HL-60 (cell line): ENCODE measurements around the gene PRKCG.

Source experiments
- GABPA ChIP-seq: IDR thresholded peaks from 2 replicates; pipeline ENCODE4 v1.6.1; 2012; ENCODE audit warnings: low read depth
- POLR2AphosphoS5 ChIP-seq: IDR thresholded peaks from 2 replicates; pipeline ENCODE4 v1.6.1; 2012; ENCODE audit warnings: low read depth
- SPI1 ChIP-seq: IDR thresholded peaks from 2 replicates; pipeline ENCODE4 v1.6.1; 2012; ENCODE audit warnings: low read depth, mild to moderate bottlenecking, borderline replicate concordance
- TF ChIP-seq, protein P1 (sequence below): IDR thresholded peaks from one replicate; pipeline ENCODE4 v1.5.1; 2011; ENCODE audit warnings: low read length, control low read depth, inconsistent platforms; ENCODE audit not compliant: insufficient read depth
- TF ChIP-seq, protein P2 (sequence below): IDR thresholded peaks from 2 replicates; pipeline ENCODE4 v1.6.1; 2012; ENCODE audit warnings: low read depth; ENCODE audit not compliant: insufficient replicate concordance

DNA sequence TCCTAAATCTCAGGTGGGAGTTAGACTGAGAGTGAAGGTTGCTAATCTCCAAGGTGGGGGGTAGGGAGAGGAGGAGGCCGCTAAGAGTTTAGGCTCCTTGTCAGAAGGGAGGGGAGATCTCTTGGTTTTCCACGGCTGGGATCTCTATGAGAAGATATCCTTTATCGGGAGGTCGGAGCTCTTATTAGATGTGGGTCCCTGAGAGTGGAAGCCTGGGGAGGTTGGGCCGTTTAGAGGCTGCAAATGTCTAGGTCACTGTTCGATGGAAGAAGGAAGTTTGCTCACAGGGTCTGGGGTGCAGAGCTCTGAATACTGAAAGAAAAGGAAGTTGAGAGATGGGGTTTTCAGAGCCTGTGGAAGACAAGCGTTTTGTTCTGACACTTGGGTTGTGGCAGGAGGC lies 10.5 kb upstream of the PRKCG start:
- no peak for TF ChIP-seq POLR2AphosphoS5
- TF ChIP-seq, protein P1, sequence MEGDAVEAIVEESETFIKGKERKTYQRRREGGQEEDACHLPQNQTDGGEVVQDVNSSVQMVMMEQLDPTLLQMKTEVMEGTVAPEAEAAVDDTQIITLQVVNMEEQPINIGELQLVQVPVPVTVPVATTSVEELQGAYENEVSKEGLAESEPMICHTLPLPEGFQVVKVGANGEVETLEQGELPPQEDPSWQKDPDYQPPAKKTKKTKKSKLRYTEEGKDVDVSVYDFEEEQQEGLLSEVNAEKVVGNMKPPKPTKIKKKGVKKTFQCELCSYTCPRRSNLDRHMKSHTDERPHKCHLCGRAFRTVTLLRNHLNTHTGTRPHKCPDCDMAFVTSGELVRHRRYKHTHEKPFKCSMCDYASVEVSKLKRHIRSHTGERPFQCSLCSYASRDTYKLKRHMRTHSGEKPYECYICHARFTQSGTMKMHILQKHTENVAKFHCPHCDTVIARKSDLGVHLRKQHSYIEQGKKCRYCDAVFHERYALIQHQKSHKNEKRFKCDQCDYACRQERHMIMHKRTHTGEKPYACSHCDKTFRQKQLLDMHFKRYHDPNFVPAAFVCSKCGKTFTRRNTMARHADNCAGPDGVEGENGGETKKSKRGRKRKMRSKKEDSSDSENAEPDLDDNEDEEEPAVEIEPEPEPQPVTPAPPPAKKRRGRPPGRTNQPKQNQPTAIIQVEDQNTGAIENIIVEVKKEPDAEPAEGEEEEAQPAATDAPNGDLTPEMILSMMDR: no peak
- TF ChIP-seq, protein P2, sequence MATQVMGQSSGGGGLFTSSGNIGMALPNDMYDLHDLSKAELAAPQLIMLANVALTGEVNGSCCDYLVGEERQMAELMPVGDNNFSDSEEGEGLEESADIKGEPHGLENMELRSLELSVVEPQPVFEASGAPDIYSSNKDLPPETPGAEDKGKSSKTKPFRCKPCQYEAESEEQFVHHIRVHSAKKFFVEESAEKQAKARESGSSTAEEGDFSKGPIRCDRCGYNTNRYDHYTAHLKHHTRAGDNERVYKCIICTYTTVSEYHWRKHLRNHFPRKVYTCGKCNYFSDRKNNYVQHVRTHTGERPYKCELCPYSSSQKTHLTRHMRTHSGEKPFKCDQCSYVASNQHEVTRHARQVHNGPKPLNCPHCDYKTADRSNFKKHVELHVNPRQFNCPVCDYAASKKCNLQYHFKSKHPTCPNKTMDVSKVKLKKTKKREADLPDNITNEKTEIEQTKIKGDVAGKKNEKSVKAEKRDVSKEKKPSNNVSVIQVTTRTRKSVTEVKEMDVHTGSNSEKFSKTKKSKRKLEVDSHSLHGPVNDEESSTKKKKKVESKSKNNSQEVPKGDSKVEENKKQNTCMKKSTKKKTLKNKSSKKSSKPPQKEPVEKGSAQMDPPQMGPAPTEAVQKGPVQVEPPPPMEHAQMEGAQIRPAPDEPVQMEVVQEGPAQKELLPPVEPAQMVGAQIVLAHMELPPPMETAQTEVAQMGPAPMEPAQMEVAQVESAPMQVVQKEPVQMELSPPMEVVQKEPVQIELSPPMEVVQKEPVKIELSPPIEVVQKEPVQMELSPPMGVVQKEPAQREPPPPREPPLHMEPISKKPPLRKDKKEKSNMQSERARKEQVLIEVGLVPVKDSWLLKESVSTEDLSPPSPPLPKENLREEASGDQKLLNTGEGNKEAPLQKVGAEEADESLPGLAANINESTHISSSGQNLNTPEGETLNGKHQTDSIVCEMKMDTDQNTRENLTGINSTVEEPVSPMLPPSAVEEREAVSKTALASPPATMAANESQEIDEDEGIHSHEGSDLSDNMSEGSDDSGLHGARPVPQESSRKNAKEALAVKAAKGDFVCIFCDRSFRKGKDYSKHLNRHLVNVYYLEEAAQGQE: no peak
- no peak for TF ChIP-seq GABPA
- no peak; the same call in 1 of the 2 replicates for TF ChIP-seq SPI1
